Activated T-cell treated with anti-CD3 and anti-CD28 coated beads, Interleukin-2, amount 50 U/mL, for 48 hours (primary cell): ENCODE results near the gene RLN3.

Source experiments
- DNase-seq, 2 experiments: peaks; one replicate each; pipeline ENCODE4 v3.0.0-alpha.2; 2020

Gene RLN3

DNA sequence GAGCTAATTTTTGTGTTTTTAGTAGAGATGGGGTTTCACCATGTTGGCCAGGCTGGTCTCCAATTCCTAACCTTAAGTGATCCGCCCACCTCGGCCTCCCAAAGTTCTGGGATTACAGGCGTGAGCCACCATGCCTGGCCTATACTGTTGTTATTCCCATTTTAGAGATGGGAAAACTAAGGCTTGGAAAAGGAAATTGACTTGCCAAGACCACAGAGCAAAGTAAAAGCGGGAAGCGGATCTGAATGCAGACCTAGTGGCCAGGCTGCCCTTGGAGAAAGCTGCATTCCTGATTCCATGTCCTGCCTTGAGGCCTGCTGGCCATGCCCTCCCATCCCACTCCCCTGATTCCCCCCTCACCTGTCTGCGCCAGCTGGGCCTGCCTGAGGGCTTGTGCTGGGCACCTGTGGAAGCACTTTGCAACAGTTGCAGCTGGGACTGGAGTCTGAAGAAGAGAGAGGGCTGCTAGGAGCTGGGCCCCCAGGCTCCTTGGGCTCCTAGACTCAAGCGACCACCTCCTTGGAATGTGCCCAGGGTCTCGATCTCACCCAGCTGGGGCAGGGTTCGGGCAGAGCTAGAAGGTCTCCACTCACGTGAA lies 28.2 kb downstream of the RLN3 start:
- no peak for DNase-seq

DNA sequence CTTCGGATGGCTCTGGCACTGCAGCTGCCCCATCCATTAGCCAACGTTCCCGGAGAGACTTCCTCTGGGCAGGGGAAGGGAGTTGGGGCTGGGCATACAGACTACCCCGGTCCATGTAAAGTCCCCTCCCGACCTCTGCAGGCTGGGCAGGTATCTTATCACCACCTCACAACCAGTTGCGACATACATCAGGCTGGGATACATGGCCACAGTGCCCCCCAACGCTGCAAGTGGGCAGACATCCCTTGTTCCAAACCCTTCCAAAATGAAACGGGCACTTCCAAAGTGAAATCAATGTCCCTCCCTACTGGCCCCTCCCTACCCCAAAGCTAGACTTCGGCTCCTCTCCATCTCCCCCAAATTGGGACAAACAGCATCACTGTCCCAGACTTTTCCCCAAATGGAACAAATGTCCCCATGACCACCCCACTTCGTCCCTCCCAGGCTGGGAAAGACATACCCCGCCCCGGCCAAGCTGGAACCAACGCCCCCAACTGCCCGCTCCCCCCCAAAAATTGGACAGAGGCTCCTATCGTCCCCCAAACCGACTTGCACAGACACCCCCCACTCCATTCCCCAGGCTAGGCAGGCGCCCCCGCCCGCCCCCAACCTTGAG lies 28.9 kb downstream of the RLN3 start:
- no peak for DNase-seq

DNA sequence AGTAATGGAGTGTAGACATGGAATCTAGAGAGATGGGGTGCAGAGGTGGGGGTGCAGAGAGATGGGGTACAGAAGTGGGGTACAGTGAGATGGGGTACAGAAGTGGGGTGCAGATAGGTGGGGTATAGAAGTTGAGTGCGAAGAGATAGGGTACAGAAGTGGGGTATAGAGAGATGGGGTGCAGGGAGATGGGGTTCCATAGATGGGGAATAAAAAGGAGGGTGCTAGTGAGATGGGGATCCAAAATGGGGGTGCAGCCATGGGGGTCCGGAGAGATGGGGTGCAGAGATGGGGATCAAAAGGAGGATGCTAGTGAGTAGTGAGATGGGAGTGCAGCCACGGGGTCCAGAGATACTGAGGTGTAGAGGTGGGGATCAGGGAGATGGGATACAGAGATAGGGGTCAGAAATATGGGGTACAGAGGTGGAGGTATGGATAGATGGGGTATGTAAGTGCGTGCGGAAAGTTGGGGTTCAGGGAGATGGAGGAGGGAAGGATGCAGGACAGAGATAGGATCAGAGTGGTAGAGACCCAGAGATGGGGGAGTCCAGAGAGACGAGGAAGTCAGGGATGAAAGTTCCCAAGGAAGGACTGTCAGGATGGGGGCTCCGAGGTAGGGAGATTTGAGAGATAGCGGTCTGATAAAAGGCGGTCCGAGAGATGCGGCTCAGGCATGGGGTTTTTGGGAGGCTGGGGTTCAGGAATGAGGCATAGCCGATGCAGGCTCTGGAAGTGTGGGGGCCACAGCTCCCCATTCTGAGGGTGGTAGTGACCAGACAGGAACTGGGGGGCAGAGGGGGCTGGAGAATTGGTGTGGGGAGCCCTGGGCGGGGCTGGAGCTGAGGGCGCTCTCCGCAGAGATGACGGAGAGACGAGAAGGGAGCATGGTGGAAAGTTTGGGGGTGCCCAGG lies 30.5 kb downstream of the RLN3 start:
- no peak for DNase-seq

DNA sequence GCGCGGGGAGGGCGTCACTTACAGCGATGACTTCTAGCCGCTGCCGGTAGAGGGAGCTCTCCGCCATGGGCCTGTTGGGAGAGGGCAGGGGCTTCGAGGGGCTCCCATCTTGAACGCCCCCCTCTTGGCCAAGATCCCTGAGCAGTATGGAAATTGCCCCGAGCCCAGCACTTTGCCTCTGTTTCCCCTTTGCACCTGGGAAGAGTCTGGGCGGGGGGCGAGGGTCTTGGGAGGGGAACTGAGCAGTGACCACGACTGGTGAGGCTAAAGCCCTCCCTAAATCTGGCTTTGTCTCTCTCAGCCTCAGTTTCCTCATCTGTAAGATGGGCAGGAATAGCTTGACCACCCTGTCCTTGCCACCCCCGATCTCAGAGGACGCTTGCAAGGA lies 31.1 kb downstream of the RLN3 start:
- DNase-seq = peak; percentile 69 to 71

DNA sequence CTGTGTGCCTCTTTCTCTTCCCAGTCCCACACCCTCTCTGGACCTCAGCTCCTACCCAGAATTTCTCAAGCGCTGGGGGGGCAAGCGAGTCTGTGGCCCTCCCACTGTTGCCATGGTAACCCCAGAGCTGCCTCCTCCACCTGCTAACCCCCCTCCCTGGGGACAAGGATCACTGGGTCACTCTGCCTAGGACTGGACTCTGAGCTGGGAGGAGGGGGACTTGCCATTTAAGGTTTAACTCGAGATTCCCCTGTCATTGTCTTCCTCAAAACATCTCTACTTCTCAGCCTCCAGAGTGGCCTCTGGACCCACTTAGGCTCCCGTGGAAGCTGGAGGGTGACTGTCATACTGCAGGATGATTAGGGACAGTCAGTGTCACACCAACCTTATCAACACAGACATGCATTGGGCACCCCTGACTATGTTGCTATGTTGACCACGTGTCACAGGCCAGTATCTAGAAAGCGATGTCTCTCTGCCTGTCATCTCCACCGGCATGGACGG lies 31.8 kb downstream of the RLN3 start:
- no peak for DNase-seq

DNA sequence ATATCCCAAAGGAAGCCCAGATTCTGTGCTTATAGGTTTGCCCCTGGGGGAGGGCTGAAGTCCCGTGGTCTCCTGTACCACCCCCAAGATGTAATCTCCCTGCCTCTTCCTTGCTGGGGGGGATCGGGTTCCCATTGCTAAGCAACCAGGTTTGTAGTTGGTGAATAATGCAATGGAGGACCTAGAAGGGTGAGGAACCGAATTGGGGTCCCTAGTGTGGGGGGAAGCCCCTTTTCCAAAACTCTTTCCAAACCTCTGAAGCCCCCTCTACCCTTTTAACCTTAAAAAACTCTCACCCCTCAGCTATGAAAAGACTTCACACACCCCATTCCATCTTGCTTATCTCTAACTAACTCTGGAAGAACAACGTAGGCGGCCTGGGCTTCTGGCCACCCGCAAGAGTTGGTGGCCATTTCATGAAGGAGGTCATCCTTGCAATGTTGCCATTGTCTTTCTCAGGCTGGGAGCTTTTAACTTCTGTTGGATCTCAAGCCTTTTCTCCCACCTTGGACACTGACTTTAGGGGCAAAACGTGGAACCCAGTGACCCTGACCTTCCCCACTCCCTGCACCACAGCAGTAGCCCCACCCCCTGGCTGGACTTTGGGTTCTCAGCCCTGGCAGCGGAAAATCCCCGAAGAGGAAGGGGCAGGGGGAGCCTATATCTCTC lies 33.3 kb downstream of the RLN3 start:
- no peak for DNase-seq

DNA sequence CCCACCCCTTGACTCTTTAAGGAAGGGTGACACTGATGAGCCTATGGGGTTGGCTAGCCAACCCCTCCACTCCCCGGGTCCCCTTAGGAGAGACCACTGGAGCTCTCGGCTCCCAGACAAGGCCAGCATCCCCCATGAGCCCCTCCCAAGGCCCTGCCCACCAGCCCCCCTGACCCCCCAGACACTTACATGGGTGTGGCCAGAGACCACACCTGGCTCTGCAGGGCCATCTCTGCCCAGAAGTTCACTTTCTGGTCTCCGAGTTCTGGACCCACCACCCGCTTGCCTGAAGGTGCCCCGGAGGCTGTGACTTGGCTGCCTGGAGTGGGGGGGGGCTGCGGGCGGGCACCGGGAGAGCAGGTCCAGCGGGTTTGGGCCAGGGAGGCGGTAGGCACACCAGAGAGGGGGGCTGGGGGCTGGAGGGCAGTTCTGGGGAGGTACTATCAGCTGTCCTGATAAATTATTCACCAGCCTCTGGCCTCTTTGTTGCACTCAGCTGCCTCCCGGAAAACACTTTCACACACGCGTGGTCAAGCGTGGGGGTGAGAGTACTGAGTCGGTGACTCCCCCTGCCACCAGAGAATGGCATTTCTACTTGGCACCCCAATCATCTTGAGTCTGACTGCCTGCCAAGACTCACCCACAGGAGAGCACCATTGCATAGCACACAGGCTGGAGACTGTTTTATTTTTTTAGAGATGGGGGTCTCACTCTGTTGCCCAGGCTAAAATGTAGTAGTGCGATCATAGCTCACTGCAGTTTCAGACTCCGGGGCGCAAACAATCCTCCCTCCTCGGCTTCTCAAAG lies 34.0 kb downstream of the RLN3 start, which contains the start of gene PALM3:
Gene PALM3 (minus strand): TSS at position 326 of the 807 bp plus-strand sequence. CDS start 96 bp downstream, at position 230.
- DNase-seq = no peak

DNA sequence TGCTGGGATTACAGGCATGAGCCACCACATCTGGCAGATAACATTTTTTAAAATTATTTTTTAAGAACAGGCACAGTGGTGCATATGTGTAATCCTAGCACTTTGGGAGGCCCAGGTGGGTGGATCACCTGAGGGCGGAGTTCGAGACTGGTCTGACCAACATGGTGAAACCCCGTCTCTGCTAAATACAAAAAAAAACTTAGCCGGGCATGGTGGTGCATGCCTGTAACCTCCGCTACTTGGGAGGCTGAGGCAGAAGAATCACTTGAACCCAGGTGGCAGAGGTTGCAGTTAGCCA lies 34.6 kb downstream of the RLN3 start:
- no peak for DNase-seq

DNA sequence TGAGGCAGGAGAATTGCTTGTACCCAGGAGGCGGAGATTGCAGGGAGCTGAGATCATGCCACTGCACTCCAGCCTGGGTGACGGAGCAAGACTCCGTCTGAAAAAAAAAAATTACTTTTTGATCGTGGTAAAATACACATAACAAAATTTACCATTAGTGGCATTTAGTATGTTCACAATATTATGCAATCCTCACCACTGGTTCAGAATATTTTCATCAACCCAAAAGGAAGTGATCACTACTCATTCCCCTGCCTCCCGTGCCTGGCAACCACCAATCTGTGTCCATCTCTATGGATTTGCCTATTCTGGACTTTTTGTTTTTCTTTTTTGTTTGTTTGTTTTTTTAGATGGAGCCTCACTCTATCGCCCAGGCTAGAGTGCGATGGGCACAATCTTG lies 35.2 kb downstream of the RLN3 start:
- DNase-seq = no peak

DNA sequence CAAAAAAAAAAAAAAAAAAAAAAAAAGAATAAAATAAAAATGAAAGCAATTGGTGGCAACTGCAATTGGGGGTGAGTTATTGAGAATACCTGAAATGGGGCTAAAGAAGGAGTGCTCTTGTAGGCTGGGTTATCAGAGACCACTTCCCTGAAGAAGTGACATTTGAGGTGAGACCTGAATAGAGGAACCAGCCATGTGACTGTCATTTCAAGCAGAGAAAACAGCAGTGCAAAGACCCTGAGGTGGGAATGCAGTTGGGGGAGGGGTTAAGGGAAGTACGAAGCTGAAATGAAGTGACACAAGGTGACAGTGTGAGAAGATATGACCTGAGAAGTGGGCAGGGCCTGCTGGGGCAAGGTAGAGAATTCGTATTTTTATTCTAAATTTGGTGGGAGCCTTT lies 38.2 kb downstream of the RLN3 start:
- no peak for DNase-seq

DNA sequence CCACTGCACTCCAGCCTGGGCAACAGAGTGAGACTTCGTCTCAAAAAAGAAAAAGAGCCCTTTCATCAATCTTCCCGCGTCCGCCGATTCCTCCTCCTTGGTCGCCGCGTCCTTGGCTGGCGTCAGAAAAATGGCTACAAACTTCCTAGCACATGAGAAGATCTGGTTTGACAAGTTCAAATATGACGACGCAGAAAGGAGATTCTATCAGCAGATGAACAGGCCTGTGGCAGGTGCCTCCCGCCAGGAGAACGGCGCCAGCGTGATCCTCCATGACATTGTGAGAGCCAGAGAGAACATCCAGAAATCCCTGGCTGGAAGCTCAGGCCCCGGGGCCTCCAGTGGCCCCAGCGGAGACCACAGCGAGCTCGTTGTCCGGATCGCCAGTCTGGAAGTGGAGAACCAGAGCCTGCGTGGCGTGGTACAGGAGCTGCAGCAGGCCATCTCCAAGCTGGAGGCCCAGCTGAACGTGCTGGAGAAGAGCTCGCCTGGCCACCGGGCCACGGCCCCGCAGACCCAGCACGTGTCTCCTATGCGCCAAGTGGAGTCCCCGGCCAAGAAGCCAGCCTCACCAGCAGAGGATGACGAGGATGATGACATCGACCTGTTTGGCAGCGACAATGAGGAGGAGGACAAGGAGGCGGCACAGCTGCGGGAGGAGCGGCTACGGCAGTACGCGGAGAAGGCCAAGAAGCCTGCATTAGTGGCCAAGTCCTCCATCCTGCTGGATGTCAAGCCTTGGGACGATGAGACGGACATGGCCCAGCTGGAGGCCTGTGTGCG lies 42.5 kb downstream of the RLN3 start:
- no peak for DNase-seq

DNA sequence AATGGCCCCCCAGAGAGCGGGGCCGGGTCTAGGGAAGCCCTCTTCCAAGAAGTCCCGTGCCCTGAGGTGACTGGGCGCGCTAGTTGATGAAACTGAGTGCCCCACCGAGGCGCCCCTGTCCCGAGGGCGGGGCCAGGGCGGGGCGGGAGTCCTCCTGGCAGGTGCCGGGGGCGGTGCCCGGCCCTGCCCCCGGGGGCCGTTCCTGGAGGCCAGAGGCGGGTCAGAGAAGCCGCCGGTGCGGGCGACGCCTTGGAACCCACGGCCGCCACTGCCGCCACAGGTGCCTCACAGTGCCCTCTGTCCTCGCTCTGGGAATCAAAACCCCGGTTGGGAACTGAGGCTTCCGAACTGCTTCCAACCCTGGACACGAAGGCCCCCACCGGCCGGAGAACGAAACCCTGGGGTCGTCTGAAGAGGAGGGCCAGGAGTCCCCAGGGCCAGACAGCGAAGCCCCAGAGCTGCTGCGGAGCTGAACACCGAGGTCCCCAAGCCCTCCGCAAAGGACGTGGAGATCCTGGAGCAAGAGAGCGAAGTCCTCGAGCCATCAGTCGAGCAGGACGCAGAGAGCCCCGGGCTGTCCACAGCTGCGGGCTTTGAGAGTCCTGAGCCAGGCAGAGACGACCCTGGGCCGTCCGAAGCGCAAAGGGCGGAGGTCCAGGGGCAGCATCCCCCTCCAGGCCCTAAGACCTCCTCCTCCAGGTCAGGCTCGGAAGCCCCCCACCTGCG lies 44.8 kb downstream of the RLN3 start, which contains the start of gene MISP3:
Gene MISP3 (plus strand): TSS at position 252 of the 726 bp plus-strand sequence. CDS start 524 bp downstream, outside the sequence.
- DNase-seq = peak; percentile 66 to 73

DNA sequence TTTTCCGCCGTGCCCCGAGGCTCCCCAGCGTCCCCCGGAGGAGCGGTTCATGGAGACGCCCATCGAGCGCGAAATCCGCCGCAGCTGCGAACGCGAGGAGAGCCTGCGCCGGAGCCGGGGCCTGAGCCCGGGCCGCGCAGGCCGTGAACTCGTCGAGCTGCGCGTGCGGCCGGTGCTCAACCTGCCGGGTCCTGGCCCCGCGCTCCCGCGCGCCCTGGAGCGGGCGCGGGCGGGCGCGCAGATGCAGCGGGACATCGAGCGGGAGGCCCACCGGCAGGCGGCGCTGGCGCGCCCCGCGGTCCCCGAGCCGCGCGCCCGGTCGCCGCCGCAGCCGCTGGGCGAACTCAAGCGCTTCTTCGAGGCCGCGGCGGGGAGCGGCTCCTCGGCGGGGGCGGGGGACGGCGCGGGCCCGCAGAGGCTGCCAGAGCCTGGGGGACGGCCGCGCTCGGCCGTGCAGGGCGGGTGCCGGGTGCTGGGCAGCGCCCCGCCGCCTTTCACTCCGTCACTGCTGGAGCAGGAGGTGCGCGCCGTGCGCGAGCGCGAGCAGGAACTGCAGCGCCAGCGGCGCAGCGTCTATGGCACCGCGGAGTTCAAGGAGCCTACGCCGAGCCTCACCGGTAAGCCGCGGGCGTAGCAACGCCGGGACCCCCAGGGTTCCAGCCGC lies 45.4 kb downstream of the RLN3 start:
- peak; percentile 82 to 88 for DNase-seq

DNA sequence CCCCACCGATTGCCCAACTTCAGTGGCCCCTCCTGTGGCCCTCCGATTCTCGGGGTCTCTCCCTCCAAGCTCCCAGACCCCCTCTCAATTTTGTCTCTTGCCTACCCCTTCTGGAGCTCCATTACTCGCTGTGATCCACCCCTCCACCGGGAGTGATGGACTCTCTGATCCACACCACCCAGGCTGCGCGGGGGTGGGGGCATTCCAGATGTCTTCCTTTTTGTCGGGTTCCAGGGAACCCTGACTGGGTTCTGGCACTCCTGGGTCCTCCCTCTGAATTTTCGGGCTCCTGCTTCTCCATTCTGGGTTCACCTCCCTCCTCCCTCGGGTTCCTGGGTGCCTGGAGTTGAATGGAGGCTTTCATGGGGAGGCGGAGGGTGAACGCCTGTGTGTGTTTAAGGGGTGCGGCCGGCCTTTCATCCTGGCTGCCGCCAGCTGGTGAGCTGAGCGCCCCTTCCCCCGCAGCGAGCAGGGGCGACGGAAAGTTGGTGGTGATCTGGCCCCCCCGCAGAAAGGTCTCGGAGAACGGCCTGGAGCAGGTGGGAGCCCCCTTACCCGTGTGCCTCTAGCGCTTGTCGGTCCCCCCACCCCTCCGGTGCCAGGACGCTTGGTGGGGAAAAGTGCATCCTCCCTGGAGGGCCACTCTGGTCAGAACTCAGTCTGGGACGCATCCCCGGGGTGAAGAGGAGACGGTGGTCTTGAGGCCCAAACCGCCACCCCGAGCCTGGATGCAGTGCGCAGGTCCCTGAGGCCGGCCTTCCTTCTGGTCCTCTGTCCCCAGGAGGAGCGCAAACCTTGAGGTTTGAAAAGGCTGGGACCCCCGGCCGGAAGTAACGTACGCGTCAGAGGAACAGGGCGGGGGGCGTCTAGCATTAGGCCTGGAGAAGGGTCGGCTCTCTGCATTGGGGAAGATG lies 46.2 kb downstream of the RLN3 start:
- DNase-seq = peak; percentile 74

DNA sequence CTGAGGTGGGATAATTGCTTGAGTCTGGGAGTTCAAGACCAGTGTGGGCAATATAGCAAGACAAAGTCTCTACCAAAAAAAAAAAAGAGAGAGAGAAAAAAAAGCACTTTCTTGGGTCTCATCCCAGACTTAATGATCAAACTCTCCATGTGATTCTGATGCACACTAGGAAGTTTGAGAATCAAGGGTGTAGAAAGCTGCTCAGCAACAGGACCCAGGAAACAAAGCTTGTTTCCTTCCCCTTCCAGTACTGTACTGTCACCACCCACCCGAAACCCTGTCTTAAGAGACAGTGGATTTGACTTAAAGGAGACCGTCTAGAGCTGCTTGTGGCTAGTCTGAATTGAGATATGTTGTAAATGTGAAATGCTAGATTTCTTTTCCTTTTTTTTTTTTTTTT lies 50.5 kb downstream of the RLN3 start:
- DNase-seq = no peak
